ENCODE measurements around the gene C1orf159.

Gene C1orf159

GRCh38 chr1:1091344-1092148, 24.3 kb downstream of the C1orf159 start:
- H3K4me3 ChIP-seq (ENCODE audit: low read depth, low read length), result no peak overlapping the region
- DNase-seq (ENCODE audit: low read depth), result no peak
- no peak for TF ChIP-seq CTCF (IDR thresholded peaks at IDR 0.05; ENCODE audit: low read depth, low read length)
- TF ChIP-seq MAX (IDR thresholded peaks at IDR 0.05; ENCODE audit: low read depth, low read length), result no peak
- no peak for TF ChIP-seq MYC (IDR thresholded peaks at IDR 0.05; ENCODE audit: low read depth, low read length)
- no peak for TF ChIP-seq POLR2A (IDR thresholded peaks at IDR 0.05; ENCODE audit: extremely low read depth, insufficient read length)

GRCh38 chr1:1090424-1091343, 25.2 kb downstream of the C1orf159 start:
- TF ChIP-seq POLR2A (IDR thresholded peaks at IDR 0.05; ENCODE audit: extremely low read depth, insufficient read length), result no peak
- TF ChIP-seq CTCF (IDR thresholded peaks at IDR 0.05; ENCODE audit: low read depth, low read length), result no peak
- TF ChIP-seq MYC (IDR thresholded peaks at IDR 0.05; ENCODE audit: low read depth, low read length), result no peak
- TF ChIP-seq MAX (IDR thresholded peaks at IDR 0.05; ENCODE audit: low read depth, low read length), result no peak
- no peak for DNase-seq (ENCODE audit: low read depth)
- H3K4me3 ChIP-seq (ENCODE audit: low read depth, low read length), result no peak overlapping the region

GRCh38 chr1:1089731-1090423, 26.0 kb downstream of the C1orf159 start:
- no peak overlapping the region for H3K4me3 ChIP-seq (ENCODE audit: low read depth, low read length)
- TF ChIP-seq MAX (IDR thresholded peaks at IDR 0.05; ENCODE audit: low read depth, low read length) (no peak), POLR2A (IDR thresholded peaks at IDR 0.05; ENCODE audit: extremely low read depth, insufficient read length) (no peak), MYC (IDR thresholded peaks at IDR 0.05; ENCODE audit: low read depth, low read length) (no peak)
- no peak for DNase-seq (ENCODE audit: low read depth)

GRCh38 chr1:1088801-1089680, 26.8 kb downstream of the C1orf159 start:
- H3K4me3 ChIP-seq (ENCODE audit: low read depth, low read length), result no peak overlapping the region
- no peak for DNase-seq (ENCODE audit: low read depth)
- TF ChIP-seq POLR2A (IDR thresholded peaks at IDR 0.05; ENCODE audit: extremely low read depth, insufficient read length) (no peak), CTCF (IDR thresholded peaks at IDR 0.05; ENCODE audit: low read depth, low read length) (no peak), MAX (IDR thresholded peaks at IDR 0.05; ENCODE audit: low read depth, low read length) (no peak), MYC (IDR thresholded peaks at IDR 0.05; ENCODE audit: low read depth, low read length) (no peak)

GRCh38 chr1:1088029-1088800, 27.7 kb downstream of the C1orf159 start:
- no peak for DNase-seq (ENCODE audit: low read depth)
- no peak overlapping the region for H3K4me3 ChIP-seq (ENCODE audit: low read depth, low read length)
- TF ChIP-seq MAX (IDR thresholded peaks at IDR 0.05; ENCODE audit: low read depth, low read length) (no peak), CTCF (IDR thresholded peaks at IDR 0.05; ENCODE audit: low read depth, low read length) (no peak), MYC (IDR thresholded peaks at IDR 0.05; ENCODE audit: low read depth, low read length) (no peak), POLR2A (IDR thresholded peaks at IDR 0.05; ENCODE audit: extremely low read depth, insufficient read length) (no peak)
